ENCODE results near the gene RBP2.

- TF ChIP-seq POLR2A (IDR thresholded peaks at IDR 0.05) (no peak), EP300 (IDR thresholded peaks at IDR 0.05; ENCODE audit: low read depth) (no peak)
These were observed 37.0 kb downstream of the RBP2 start for GRCh38 chr3:139439278-139439677.
